Measurements from ENCODE around the gene C11orf52.
"Not testable (repeated sequence)": the region's sequence is repeated elsewhere in the genome, so short reads cannot be mapped to it uniquely, and the experiment has no call there.

C11orf52 gene, protein sequence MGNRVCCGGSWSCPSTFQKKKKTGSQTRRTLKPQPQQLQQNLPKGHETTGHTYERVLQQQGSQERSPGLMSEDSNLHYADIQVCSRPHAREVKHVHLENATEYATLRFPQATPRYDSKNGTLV

DNA sequence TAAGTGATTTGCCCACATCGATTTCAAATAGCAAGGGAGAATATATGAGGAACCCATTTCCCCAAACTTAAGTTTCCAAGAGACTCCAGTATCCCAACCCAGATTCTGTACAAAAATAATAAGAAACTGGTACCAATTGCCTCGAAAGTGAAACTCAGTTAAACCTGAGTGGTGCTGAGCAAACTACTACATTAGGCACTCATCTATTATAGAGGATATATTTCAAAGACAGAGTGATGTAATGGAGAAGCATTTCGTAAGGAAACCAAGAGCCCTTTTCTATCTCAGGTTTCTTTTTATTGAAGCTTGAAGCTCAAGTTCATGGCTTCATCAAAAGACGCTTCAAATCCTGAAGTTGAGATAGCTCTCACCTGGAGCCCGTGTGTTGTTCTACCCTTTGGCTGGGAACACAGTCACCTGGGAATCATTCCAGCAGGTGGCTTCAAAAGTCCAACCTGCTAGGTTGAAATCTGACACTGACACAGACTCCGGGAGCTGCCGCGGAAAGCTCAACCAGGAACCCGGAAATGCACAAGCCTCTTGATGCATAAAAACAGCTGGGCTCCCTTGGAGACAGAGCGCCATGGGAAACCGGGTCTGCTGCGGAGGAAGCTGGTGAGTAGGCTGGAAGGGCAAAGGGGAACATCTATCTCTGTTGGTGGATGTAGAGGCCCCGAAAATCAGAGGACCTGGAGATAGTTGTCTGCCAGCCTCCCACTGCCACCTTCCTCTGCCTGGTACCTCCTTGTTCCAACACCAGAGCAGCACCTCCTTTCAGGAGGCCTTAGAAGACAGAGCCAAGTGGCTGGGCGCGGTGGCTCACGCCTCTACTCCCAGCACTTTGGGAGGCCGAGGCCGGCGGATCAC lies at the start of gene C11orf52:
Gene C11orf52, plus strand, starts transcription at position 524 of the 867 bp plus-strand sequence. Its CDS starts 60 bp downstream, at position 584.
- DNase-seq (ENCODE audit: low read depth in 2 of 2): no peak

DNA sequence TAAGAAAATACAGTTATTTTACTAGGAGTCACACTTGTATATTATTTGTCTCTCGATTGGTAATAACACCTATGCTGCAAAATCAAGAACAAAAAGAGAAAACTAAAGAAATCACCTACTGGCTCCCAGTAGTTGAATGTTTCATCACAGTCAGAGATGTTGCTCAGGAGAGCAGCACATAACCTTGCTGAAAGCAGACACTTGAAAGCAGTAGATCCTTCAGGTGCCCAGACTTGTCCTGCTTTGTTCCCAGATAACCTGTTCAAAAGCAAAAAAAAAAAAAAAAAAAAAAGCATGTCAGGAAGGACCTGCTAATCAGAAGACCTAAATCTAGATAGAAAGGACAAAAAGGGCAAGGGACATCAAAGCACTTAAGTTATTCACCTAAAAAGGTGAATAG lies 48.6 kb upstream of the C11orf52 start:
- no peak for DNase-seq (ENCODE audit: low read depth in 2 of 2)

DNA sequence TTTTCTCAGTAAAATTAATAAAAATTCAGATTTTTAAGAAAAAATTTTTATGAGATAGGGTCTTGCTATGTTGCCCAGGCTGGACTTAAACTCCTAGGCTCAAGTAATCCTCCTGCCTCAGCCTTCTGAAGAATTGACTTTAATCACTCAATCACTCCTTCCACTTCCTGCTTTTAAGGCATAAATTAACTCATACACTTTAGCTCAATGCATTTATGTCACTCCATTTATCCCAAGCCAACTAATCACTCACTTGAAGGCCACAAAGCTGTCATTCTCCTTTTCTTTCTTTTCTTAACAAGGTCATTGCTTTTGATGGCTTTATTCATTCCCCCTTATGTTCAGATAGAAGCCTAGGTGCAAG lies 48.2 kb upstream of the C11orf52 start:
- no peak for DNase-seq (ENCODE audit: low read depth in 2 of 2)

DNA sequence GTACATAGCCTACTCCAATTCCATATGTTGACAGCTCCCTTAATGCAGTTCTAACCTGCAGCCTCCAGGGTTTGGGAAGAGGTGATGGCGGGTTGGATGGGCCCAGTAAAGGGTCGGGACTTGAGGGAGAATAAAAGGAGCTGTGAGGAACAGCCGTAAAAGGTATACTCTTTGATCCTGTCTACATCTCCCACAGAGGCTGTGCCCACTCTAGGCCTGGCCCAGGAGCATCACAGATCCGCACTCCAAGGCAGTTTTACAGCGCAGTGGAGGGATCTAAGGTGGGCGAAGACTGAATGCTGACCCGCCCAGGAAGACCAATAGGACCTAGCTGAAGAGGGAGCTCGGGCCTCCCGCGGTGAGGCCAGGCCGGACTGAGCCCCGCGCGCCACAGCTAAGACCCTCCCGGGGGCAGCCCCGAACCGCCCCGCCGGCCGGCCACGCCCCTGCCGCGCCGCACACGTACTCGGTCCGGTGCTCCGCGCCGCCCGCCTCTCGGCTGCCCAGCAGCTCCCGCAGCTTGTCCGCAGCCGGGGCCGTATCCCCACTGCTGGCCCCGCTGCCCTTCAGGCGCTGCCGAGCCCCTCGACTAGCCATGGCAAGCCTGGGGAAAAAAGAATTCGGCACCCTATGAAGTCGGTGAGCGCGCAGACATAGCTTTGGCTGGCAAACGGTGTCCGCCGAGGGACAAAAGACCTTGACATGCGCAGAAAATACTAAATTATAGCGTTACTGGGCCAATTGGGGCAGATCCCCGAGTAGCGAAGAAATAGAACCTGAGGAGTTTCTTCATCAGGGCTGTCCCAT lies 47.6 kb upstream of the C11orf52 start, which contains the start of gene ALG9:
Gene ALG9, minus strand, starts transcription at position 696 of the 807 bp plus-strand sequence. Its CDS starts 99 bp downstream, at position 597.
- DNase-seq (ENCODE audit: low read depth in 2 of 2): peak; percentile 76 to 85

DNA sequence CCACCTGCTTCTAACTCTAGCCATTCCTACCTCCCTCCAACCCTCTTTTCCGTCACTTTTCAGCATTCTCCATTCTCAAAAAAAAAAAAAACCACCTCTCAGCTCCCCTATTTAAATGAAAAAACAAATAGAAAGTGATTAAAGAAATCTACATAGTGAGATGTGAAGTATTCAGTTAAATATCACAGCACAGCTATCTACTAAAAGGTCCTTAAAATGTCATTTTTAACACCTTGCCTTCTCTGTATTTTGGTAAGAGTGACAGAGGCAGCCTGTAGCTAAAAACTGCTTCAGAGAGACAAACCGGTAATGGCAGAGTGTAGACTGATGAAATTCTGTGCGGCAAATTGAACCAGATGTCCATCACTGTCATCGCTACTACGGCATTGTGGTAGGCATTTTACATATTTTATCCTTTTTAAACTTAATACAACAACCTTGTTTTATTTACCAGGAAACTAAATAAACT lies 47.0 kb upstream of the C11orf52 start:
- no peak for DNase-seq (ENCODE audit: low read depth in 2 of 2)

DNA sequence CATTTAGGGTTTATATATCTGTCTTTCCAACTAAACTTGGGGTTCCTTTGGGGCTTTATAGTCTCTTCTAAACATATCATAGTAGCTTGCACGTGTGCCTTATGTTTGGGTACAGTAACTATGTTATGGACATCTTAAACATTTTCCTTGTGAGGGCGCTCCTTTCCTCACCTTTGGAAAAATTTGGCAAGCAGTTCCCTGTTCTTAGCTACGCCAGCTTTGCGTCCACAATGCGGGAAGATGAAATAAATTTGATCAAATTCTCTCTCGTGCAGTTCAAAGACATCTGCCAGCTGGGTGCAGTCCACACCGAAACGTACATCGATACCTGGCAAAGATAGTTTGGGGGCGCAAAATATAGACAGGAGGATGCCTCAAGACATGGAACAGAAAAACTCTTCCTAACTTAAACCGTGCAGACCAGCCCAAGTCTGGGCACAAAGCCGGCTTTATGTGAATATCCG lies 40.3 kb upstream of the C11orf52 start:
- DNase-seq (ENCODE audit: low read depth in 2 of 2): no peak

DNA sequence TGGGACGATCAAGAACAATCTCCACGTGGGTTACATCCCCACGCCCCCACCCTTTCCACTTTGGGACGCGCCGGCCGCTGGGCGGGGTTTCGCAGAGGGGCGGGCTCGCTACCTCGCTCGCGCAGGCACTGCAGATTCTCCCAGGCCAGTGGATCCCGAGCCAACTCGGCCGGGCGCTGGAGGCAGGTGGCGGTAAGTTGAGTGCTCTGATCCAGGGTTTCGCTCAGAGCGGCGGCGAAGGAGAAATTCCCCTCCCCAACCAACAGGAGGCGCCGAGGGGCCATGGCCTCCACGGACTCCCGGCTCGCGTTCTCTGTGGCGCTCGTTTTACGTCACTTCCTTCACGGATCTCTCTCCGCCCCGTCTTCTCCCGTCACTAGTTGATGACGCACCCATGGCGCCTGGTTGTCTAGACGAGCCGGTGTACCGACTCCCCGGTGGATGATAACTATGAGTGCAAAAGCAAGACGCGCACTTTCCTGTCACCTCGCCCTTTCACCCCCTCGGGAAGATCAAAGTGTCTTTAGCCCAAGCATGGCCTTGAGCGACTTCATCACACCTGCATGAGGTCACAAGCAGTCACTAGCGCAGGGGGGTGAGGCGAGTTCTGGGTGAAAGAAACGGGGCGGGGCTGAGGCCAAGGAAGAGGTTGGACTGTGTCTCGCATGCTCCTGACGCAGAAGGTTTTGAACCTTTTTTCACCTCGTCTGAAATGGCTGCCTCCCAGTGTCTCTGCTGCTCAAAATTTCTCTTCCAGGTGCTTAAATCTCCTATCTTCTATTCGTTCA lies 39.7 kb upstream of the C11orf52 start, which contains the start of the genes CFAP68 and FDXACB1:
Gene CFAP68, plus strand, starts transcription at position 693 of the 788 bp plus-strand sequence. Its CDS starts 20 bp downstream, at position 713.
Gene FDXACB1, minus strand, starts transcription at position 317 of the 788 bp plus-strand sequence. Its CDS starts 33 bp downstream, at position 284.
- DNase-seq (ENCODE audit: low read depth in 2 of 2): peak; percentile 82 to 86

DNA sequence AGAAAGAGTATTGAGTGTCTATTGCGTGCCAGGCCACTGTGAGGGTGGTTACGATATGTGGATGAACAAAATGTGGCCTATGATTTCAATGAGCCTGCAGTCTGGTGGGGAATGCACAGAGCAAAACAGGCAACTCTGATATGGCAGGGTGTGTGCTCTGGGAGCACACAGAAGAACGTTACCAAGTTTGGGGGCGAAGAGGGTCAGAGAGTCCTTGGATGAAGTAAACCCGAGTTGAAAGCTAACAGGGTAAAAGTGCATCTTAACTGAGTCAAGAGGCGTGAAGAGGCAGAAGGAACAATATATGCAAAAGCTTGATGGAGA lies 39.1 kb upstream of the C11orf52 start:
- DNase-seq (ENCODE audit: low read depth in 2 of 2): no peak

DNA sequence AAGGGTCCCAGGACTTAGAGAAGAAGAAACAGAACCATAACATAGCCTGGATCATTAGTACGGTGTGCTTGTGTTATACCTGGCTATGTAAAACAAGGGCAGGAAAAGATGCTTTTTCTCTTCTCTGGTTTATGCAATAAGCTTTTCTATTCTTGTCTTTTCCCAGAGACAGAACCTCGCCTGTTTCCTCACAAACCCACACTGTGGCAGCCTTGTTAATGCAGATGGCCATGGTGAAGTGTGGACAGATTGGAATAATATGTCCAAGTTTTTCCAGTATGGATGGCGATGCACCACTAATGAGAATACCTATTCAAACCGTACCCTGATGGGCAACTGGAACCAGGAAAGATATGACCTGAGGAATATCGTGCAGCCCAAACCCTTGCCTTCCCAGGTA lies 36.5 kb upstream of the C11orf52 start:
- DNase-seq (ENCODE audit: low read depth in 2 of 2): no peak

DNA sequence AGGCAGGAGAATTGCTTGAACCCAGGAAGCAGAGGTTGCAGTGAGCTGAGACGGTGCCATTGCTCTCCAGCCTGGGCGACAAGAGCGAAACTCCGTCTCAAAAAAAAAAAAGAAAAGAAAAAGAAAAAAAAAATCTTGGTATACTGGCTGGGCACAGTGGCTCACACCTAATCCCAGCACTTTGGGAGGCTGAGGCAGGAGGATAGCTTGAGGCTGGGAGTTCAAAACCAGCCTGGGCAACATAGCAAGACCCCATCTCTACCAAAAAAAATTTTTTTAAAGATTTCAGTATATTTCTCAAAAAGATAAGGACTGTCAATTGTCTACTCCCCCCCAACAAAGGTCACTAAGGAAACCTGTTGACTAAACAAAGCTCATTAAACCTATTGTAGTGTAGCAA lies 33.7 kb upstream of the C11orf52 start:
- not testable (repeated sequence) for DNase-seq (ENCODE audit: low read depth in 2 of 2)

DNA sequence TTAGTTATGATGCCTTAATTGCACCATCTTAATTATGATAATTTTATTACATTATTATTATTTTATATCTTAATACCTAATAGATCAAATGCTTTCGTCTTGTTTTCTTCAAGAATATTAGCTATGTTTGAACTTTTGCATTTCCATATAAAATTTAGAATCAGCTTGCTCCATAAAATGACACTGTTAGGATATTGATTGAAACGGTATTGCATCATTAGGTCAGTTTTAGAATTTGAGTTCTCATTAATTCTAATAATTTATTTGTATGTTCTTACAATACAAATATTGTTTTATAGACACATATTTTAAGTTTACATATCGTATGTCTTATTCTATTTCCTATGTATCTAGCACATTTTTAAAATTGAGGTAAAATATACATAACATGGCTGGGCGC lies 32.7 kb upstream of the C11orf52 start:
- no peak for DNase-seq (ENCODE audit: low read depth in 2 of 2)

DNA sequence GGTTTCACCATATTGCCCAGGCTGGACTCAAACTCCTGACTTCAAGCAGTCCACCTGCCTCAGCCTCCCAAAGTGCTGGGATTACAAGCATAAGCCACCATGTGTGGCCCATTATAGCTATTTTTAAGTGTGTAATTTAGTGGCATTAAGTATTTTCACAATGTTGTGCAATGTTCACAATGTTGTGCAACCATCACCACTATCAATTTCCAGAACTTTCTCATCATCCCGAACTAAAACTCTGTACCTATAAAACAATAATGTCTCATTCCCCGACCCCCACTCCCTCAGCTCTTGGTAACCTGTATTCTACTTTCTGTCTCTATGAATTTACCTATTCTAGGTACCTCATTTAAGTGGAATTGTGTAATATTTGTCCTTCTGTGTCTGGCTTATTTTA lies 31.9 kb upstream of the C11orf52 start:
- no peak for DNase-seq (ENCODE audit: low read depth in 2 of 2)

DNA sequence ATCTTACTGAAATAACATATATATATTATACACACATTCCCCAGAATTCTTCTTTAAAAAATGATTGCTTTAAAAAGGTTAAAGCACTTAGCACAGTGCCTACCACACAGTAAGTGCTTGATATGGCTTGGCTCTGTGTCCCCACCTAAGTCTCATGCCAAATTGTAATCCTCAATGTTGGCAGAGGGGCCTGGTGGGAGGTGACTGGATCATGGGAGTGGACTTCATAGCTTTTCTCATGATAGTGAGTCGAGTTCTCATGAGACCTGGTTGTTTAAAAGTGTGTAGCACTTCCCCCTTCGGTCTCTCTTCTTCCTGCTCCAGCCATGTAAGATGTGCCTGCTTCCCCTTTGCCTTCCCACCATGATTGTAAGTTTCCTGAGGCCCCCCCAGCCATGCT lies 13.3 kb upstream of the C11orf52 start:
- DNase-seq (ENCODE audit: low read depth in 2 of 2): no peak

DNA sequence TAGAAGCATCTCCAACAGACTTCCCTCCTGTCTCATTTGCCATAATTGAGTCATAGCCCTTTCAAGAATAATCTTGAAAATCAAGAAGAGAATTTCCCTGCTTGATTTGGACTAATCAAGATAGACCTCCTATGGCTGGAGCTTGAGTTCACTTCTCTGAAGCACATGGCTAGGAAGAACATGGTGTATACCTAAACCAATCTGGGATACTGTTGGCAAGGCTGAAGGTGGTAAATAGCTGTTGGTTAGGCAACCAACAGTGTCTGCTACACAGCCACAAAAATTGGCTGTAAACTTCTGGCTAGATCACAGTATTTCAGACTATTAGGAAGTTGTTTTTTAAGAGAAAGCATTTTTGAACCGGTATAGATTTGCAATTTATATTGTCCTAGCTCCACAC lies 12.0 kb upstream of the C11orf52 start:
- no peak for DNase-seq (ENCODE audit: low read depth in 2 of 2)

DNA sequence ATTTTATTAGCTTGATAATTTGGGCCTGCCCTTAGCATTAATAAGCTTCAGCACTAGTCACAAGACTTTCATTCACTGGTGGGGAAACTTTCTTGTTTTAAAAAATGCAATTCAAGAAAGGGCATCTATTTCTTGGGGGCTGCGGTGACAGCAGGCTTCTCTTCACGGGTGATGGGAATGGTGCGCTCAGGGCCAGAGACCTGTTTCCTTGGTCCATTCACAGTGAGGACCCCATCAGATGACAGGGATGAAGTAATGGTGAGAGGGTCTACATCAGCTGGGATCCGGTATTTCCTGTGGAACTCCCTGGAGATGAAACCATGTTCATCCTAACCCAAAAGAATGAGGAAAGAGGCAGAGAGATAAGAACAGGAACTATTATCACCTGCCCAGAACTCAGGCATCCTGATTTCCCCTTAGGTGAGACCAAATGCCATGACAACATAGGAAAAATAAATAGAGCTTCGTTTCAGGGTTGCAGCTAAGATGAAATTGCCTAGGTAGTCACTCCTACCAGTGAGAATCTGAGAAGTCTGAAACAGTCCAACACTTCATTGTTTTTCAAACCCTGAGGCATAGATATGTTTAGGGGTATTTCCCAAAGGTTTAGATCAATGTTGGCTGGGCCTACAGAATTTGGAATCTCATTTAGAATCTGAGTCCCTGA lies 9.9 kb upstream of the C11orf52 start:
- DNase-seq (ENCODE audit: low read depth in 2 of 2): no peak

DNA sequence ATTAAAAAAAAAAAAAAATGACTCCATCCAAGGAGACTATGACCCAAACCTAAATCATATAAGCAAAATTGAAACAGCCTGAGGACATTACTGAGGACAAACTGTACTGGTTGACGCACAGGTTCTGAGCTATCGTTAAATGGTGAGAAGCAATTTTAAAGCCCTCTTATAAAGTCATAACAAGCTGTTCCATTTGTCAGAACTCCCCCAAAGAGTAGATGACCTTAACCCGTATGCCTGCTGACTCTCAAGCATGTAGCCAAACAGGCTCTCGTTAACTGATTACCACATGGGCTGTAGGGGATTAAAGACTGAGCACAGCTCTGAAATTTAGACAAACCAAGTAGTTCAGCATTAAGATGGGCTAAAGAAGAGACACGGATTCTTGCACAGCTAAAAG lies 9.3 kb upstream of the C11orf52 start:
- DNase-seq (ENCODE audit: low read depth in 2 of 2): no peak

DNA sequence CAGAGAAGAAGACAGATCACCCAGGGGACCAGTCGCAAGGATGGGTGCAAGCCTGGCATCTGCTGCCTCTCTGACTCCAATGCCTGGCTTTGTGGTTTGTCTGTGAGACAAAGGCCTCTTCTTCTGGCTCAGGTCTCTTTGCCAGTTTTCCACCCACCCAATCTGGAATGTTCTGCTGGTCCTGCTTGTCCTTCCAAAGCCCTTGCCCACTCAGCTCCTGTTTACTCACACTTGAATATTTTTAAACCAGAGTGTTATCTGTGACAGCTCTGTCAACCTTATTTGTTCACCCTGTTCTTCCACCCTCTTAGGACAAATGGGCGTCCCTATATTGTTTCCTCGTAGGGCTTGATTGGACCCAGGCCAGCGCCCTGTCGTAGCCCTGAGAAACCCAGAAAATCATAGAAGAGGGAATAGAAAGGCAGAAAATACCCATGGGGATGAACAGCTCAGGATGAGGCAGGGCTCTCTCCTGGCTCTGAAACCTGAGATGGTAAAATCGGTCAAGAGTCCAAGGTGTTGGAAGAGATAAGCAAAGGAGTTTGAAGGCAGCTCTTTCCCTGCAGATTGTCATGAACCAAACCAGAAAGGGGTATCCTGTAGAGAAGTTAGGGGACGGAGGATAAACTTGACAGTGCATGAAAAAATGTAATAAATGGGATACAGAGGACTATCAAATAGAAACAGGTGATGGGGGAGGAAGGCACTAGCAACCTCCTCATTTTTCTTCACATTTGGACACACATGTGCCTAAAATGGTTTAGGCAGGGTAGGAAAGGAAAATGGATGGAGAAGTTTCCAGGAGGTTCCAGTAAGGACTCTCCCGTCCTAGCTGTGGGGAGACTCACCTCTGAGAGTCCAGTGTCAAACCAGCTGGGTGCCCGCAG lies 7.8 kb upstream of the C11orf52 start:
- DNase-seq (ENCODE audit: low read depth in 2 of 2): no peak

DNA sequence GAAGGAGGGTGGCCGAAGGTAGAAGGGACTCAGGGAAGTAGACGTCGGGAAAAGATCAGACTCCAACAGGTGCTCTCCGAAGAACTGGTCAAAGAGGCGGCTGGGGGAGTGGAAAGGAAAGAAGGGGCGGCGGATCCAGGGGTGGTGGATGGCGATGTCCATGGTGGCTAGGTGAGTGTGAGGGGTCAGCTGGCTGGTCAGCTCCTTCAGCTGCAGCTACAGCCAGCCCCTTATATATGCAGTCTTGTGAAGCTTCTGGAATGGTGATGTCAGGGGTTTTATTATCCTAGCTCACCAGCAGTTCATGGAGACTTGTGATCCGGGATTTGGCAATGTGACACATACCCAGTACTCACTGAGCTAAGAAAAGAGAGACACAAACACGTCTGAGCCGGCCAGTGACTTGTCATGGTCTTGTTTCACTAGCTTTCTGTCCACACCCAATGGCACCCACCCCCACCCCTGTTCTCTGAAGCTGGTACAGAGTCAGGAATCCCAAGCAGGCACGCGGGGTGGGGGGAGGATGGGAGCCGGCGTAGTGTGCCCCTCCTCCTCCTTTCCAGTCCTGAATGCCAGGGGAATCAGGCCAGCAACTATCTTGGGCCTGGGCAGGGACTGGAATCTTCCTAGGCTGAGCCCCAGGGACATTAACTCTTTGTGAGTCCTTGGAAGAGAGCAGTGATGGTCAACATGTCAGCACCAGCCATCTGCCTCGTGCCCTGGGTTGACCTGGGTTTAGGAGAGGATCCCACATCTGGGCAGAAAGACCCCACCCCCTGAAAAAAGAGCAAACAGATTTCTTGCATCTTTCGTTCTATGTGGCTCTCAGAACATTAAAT lies 6.9 kb upstream of the C11orf52 start, which contains the start of gene CRYAB:
Gene CRYAB, minus strand, starts transcription at position 208 of the 839 bp plus-strand sequence. Its CDS starts 46 bp downstream, at position 162.
- no peak for DNase-seq (ENCODE audit: low read depth in 2 of 2)

DNA sequence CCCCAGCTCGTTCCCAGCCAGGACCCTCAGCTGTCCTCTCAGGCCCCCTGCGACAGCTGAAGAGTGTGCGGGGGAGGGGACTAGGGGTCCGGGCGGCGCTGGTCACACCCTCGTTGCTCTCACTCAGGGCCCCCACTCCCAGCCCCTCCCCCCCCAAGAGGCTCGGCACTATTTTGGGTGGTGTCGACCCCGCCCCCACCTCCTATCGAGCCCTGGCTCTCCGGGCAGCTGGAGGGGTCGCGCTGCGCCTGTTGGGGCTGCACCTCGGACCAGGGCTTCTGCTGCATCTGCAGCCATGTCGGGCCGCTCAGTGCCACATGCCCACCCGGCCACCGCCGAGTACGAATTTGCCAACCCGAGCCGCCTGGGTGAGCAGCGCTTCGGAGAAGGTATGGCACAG lies 6.2 kb upstream of the C11orf52 start, which contains the start of gene HSPB2:
Gene HSPB2, plus strand, starts transcription at position 200 of the 400 bp plus-strand sequence. Its CDS starts 96 bp downstream, at position 296.
- DNase-seq (ENCODE audit: low read depth in 2 of 2): no peak
